Lung (tissue), 12 donors: ENCODE data around the gene RADIL. TPM values are rescaled to one million over a fixed set of nuclear protein-coding genes. Genes with fewer than 3 reads are reported as not detected.
A peak's percentile ranks its signal among the peaks of the same experiment; 100 is the strongest.

Source experiments
- ATAC-seq: fragments of 200-7000 bp; cut with Tn5 transposase; one replicate; pipeline ENCODE4 v1.9.1; 2020; ENCODE audit warnings: moderate number of reproducible peaks; ENCODE audit not compliant: insufficient read depth, low FRiP score
- DNase-seq, 3 donors: peaks; one replicate each; pipeline ENCODE4 v3.0.0-alpha.2; 2013 to 2017
- H3K27ac ChIP-seq, 2 donors: one replicate each; pipeline ENCODE4 v1.5.1; 2013; ENCODE audit warnings: mild to moderate bottlenecking in 2 of 2, moderate library complexity in 2 of 2, control low read depth in 1 of 2, inconsistent platforms in 1 of 2, low read depth in 1 of 2, low read length in 1 of 2
- H3K27me3 ChIP-seq, 3 donors: one replicate each; pipeline ENCODE4 v1.5.1; 2013; ENCODE audit warnings: low read length in 2 of 3; ENCODE audit not compliant: control insufficient read depth in 3 of 3, insufficient read depth in 3 of 3
- H3K36me3 ChIP-seq, 4 donors: one replicate each; pipeline ENCODE4 v1.5.1; 2013; ENCODE audit warnings: low read length in 4 of 4, mild to moderate bottlenecking in 1 of 4, moderate library complexity in 1 of 4; ENCODE audit not compliant: control insufficient read depth in 4 of 4, insufficient read depth in 4 of 4
- H3K4me1 ChIP-seq, 5 donors: one replicate each; pipeline ENCODE4 v1.5.1; 2013; ENCODE audit warnings: low read length in 5 of 5, mild to moderate bottlenecking in 2 of 5, moderate library complexity in 1 of 5; ENCODE audit not compliant: control insufficient read depth in 5 of 5, insufficient read depth in 5 of 5
- H3K4me3 ChIP-seq: one replicate; pipeline ENCODE4 v1.5.1; 2013; ENCODE audit warnings: mild to moderate bottlenecking, control low read depth, moderate library complexity
- H3K9ac ChIP-seq, 2 donors: one replicate each; pipeline ENCODE4 v1.5.1; 2013; ENCODE audit warnings: low read length in 2 of 2, control low read depth in 1 of 2; ENCODE audit not compliant: insufficient read depth in 1 of 2
- H3K9me3 ChIP-seq, 4 donors: one replicate each; pipeline ENCODE4 v1.5.1; 2013; ENCODE audit warnings: low read length in 3 of 4, mild to moderate bottlenecking in 1 of 4, moderate library complexity in 1 of 4; ENCODE audit not compliant: control insufficient read depth in 4 of 4, insufficient read depth in 3 of 4
- CTCF ChIP-seq: IDR thresholded peaks from 2 replicates; pipeline ENCODE4 v1.5.1; 2012; ENCODE audit warnings: mild to moderate bottlenecking; ENCODE audit errors: control extremely low read depth, extremely low read depth
- WGBS, 2 donors: extraction: QIAGEN DNeasy Blood & Tissue Kit; methylation state at CpG; one replicate each; pipeline ENCODE4 v1.1.7; 2013; 5-methylcytosine and 5-hydroxymethylcytosine counted together
- polyA plus RNA-seq, 2 donors: library from polyadenylated mRNA; stranded (reverse); fragments of 200-250 nt; gene quantifications; one replicate each; pipeline ENCODE4 v1.2.1, GENCODE V29; 2013
- total RNA-seq, 2 donors: library from RNA; depleted of rRNA in 1 of 2; stranded (reverse); fragments of >200 nt in 1 of 2; gene quantifications; one replicate each; pipeline ENCODE4 v1.2.1, GENCODE V29; 2014 to 2021
- donor health status: control.
- donor health status: control.
- donor health status: Bipolar disorder and iron deficiency.
- donor health status: healthy.
- donor health status: DM: yes; HTN: yes; CAD: no.

Gene RADIL
- total and polyA plus RNA-seq, 4 donors = 3.7 to 9.3 (median 6.3) TPM

DNA sequence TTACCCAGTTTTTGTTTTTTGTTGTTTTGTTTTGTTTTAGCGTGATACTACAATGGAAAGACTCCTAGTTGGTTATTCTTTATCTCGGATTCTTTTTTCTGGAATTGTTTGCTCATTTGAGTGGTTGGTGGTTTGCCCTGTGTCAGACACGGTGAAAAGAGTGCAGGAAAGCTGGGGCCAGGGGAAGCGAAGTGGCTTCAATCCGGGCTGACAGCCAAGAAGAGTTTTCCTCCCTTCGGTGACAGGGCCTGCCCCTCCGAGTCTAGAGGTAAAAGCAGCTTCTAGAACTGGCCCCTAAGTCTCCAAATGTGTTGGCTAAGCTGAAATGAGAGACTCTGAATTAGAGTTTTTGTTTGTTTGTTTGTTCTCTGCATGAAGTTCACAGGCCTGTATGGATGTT lies 113.8 kb downstream of the RADIL start:
- Histone ChIP-seq H3K9ac (no peak overlapping the region), H3K36me3 (peaks cover 0 to 14% (median 3%) of the 10 kb centered on the region in 4 donors), H3K9me3 (no peaks in the 10 kb centered on the region), H3K27me3 (no peaks in the 10 kb centered on the region), H3K4me3 (no peak overlapping the region), H3K27ac (peak overlapping the region in 1 of 2 donors; percentile 20), H3K4me1 (peaks cover 0 to 15% (median 6%) of the 10 kb centered on the region in 5 donors)
- 8 to 14% methylated on average over 7 of the region's 7 CpGs for WGBS, 2 donors
- no peak for TF ChIP-seq CTCF
- DNase-seq (peak; percentile 26 to 68 (median 45)), ATAC-seq (no peak)

DNA sequence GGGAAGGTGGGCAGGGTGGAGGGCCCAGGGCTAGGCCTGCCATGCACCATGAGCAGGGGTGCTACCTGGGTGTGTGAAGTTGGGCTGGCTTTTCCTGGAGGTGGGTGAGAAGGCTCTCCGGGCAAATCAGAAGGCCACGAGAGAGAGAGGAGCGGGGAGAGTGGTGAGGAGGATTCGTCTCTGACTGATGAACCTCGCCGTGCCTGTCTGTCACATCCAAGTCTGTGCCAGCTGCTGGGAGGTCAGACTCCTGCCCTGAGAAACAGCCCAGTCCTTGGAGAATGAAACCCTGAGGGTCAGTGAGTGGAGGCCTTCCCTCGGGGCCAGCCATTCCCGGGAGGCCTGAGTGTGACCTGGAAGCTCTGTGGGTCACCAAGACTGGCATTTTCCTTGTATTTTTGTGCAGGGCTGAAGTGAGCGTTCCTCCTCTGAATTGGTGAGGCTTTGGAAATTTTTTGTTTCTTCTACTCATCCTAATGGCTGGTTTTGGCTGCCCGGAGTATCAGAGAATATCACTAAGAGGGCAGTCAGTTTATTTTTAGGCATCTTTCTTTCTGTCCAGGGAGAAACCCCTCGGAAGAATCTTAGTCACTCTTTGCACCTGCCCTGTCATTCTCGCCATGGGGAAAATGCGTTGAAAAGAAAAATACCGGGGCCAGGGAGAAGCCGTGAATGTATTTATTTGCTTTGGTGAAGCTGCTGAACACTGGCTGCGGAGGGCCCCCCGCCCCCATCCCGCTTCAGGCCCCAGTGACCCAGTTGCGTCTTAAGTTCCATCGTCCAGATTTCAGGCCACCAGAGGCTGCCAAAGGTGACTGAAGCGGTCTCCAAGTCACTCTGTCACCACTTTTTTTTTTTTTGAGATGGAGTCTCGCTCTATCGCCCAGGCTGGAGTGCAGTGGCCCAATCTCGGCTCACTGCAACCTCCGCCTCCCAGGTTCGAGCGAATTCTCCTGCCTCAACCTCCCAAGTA lies 114.6 kb downstream of the RADIL start:
- Histone ChIP-seq H3K36me3 (peaks cover 0 to 23% (median 8%) of the 10 kb centered on the region in 4 donors), H3K9me3 (peaks cover 0 to 2% (median 0%) of the 10 kb centered on the region in 4 donors), H3K27ac (no peak overlapping the region), H3K9ac (no peak overlapping the region), H3K4me1 (peaks cover 0 to 6% (median 0%) of the 10 kb centered on the region in 5 donors), H3K27me3 (no peaks in the 10 kb centered on the region), H3K4me3 (no peak overlapping the region)
- ATAC-seq (no peak), DNase-seq (no peak)
- TF ChIP-seq CTCF = no peak
- 91% methylated on average over 27 of the region's 27 CpGs for WGBS, 2 donors

DNA sequence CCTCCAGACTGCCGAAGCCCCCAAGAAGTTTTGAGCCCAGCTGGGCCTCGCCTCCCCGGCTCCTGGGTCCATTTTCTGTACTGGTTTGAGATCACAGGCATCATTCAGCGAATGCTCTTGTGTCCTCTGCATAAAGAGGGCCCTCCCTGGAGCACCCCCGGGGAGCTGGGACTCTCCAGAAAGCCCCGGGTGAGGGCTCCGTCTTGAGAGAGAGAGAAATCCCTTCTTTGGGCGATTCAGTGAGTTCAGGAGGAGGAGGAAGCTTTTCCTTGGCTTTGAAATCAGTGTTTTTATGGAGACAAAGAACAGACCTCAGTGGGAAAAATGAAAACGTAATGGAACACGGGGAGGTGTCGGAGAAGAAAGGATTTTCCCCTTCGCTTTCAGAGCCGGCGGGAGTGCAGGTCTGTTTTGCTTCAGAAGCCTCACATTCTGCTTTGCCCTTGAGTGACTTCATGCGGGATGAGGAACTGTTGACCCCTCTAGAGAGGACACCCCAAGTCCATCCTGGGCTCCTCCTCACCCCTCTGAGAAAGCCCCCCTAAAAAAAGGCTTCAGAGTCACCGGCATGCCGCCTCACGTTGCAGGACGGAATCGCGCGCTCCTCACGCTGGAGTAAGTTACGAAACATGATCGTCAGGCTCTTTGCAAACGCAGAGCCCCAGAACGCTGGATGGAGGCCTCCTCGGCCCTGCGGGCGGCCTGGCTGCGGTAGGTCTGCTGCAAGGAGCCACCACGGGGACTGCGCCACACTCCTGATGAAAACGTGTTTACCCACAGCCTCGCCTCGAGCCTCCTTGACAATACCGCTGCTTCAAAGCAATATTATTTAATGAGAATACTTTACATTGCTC lies 116.6 kb downstream of the RADIL start:
- Histone ChIP-seq H3K4me3 (no peak overlapping the region), H3K27ac (no peak overlapping the region), H3K36me3 (peaks cover 3 to 42% (median 17%) of the 10 kb centered on the region in 4 donors), H3K9me3 (peaks cover 0 to 2% (median 0%) of the 10 kb centered on the region in 4 donors), H3K4me1 (peaks cover 0 to 6% (median 0%) of the 10 kb centered on the region in 5 donors), H3K27me3 (no peaks in the 10 kb centered on the region), H3K9ac (no peak overlapping the region)
- no peak for DNase-seq
- no peak for ATAC-seq
- WGBS, 2 donors = 89 to 91% methylated on average over 37 of the region's 37 CpGs
- no peak for TF ChIP-seq CTCF
